K562 (cell line): ENCODE results near the gene NAV2. TPM values are rescaled to one million over a fixed set of nuclear protein-coding genes. Genes with fewer than 3 reads are reported as not detected.

ENCODE experiments used
- ATAC-seq: fragments of 200-7000 bp; cut with Tn5 transposase; 3 replicates; pipeline ENCODE4 v1.9.1; 2020; ENCODE audit warnings: moderate library complexity
- BruUV-seq: library from RNA; stranded (reverse); fragments of 400-500 nt; replicated peaks from 2 replicates; lab custom pipeline; 2021; lab: Mats Ljungman, UMichigan
- CTCF ChIA-PET: fragments of 300-600 bp; formaldehyde crosslinking; extraction: SDS; loops from one replicate; lab custom pipeline; 2021; ENCODE audit warnings: low intra/inter-chr PET ratio; lab: Yijun Ruan, JAX
- POLR2A ChIA-PET: fragments of 300-600, 350-650 bp; sonication (Branson Sonifier 250); formaldehyde crosslinking; extraction: SDS; loops from one replicate; lab custom pipeline; 2021; ENCODE audit warnings: antibody characterized with exemption, inconsistent platforms; lab: Yijun Ruan, JAX
- DNase-seq, 4 experiments: peaks; one replicate each; pipeline versions ENCODE4 v3.0.0 to v3.0.0-alpha.2; 2011 to 2018; ENCODE audit warnings: low spot score in 3 of 4, mixed read lengths in 3 of 4; ENCODE audit errors: extremely low read depth in 1 of 4
- FAIRE-seq: peaks from 2 replicates; lab custom pipeline; 2011; peaks lifted over from hg19 to GRCh38; lab: Jason Lieb, UNC
- H2AFZ ChIP-seq: 2 replicates; pipeline ENCODE4 v1.6.0; 2011; ENCODE audit warnings: low read depth, low read length, control low read depth, inconsistent platforms
- H3K27ac ChIP-seq: fragments of 200-600 bp; 3 replicates; pipeline ENCODE4 v1.8.0; 2011; ENCODE audit warnings: low read depth, mild to moderate bottlenecking, control low read depth, inconsistent platforms, low read length, moderate library complexity, mixed read lengths; ENCODE audit errors: extremely low read depth
- H3K27me3 ChIP-seq, 2 experiments: fragments of 300-600 bp in 1 of 2; 2 replicates in 1 of 2; 3 replicates in 1 of 2; pipeline versions ENCODE4 v1.6.0 to v1.8.0; 2011; ENCODE audit warnings: inconsistent platforms in 2 of 2, low read length in 2 of 2, mild to moderate bottlenecking in 1 of 2, mixed read lengths in 1 of 2, moderate library complexity in 1 of 2; ENCODE audit not compliant: control insufficient read depth in 2 of 2, insufficient read depth in 2 of 2
- H3K36me3 ChIP-seq: fragments of 300-600 bp; 3 replicates; pipeline ENCODE4 v1.8.0; 2011; ENCODE audit warnings: mild to moderate bottlenecking, low read length, inconsistent platforms; ENCODE audit not compliant: control insufficient read depth, insufficient read depth
- H3K4me1 ChIP-seq, 2 experiments: fragments of 200-600 bp in 1 of 2; replicated peaks in 1 of 2; 2 replicates in 1 of 2; 3 replicates in 1 of 2; pipeline versions ENCODE4 v1.5.1 to v1.8.0; 2011; ENCODE audit warnings: inconsistent platforms in 2 of 2, low read length in 2 of 2, mild to moderate bottlenecking in 1 of 2, mixed read lengths in 1 of 2, moderate library complexity in 1 of 2; ENCODE audit not compliant: control insufficient read depth in 2 of 2, insufficient read depth in 2 of 2
- H3K4me2 ChIP-seq: 2 replicates; pipeline ENCODE4 v1.6.1; 2011; ENCODE audit warnings: low read length, control low read depth, inconsistent platforms, mixed read lengths; ENCODE audit not compliant: insufficient read depth
- H3K4me3 ChIP-seq: fragments of 200-600 bp; sonication (generic), shearing (Covaris generic); 2 replicates; pipeline ENCODE4 v1.5.1; 2016; ENCODE audit warnings: control low read depth, inconsistent platforms
- H3K79me2 ChIP-seq: fragments of 200-600 bp; 3 replicates; pipeline ENCODE4 v1.8.0; 2011; ENCODE audit warnings: low read length, inconsistent platforms; ENCODE audit not compliant: control insufficient read depth, insufficient read depth
- H3K9ac ChIP-seq, 2 experiments: 2 replicates each; pipeline versions ENCODE4 v1.6.0 to v1.6.1; 2011; ENCODE audit warnings: low read depth in 2 of 2, low read length in 2 of 2, control low read depth in 1 of 2, inconsistent platforms in 1 of 2, mild to moderate bottlenecking in 1 of 2, mixed read lengths in 1 of 2; ENCODE audit not compliant: insufficient read depth in 1 of 2
- H3K9me1 ChIP-seq: one replicate; pipeline ENCODE4 v1.6.0; 2011; ENCODE audit warnings: inconsistent platforms, mild to moderate bottlenecking, low read length, moderate library complexity; ENCODE audit not compliant: control insufficient read depth, insufficient read depth
- H3K9me3 ChIP-seq: replicated peaks from 2 replicates; pipeline ENCODE4 v1.5.1; 2011; ENCODE audit warnings: low read depth, low read length, inconsistent platforms; ENCODE audit not compliant: control insufficient read depth, insufficient read depth
- H4K20me1 ChIP-seq: replicated peaks from 2 replicates; pipeline ENCODE4 v1.6.1; 2011; ENCODE audit warnings: low read length, inconsistent platforms, mixed read lengths; ENCODE audit not compliant: control insufficient read depth, insufficient read depth
- ARNT ChIP-seq, 2 experiments: fragments of 450-650 bp; IDR thresholded peaks; 2 replicates each; pipeline ENCODE4 v1.6.1; 2016; ENCODE audit warnings: mild to moderate bottlenecking in 1 of 2
- BRF1 ChIP-seq: IDR thresholded peaks from 3 replicates; pipeline ENCODE4 v1.6.1; 2011; ENCODE audit warnings: borderline replicate concordance, mild to moderate bottlenecking; ENCODE audit not compliant: insufficient read length; ENCODE audit errors: extremely low read depth
- CBX3 ChIP-seq, 2 experiments: IDR thresholded peaks; 1 replicate in 1 of 2; 2 replicates in 1 of 2; pipeline ENCODE4 v1.6.1; 2012; ENCODE audit warnings: inconsistent platforms in 2 of 2, low read length in 2 of 2, borderline replicate concordance in 1 of 2, control low read depth in 1 of 2
- CBX5 ChIP-seq: IDR thresholded peaks from 2 replicates; pipeline ENCODE4 v1.6.1; 2014; ENCODE audit warnings: low read depth, borderline replicate concordance
- HMGN3 ChIP-seq: IDR thresholded peaks from 2 replicates; pipeline ENCODE4 v1.6.1; 2011; ENCODE audit warnings: borderline replicate concordance, low read depth, mild to moderate bottlenecking, mixed read lengths, low read length; ENCODE audit not compliant: insufficient read length; ENCODE audit errors: extremely low read depth
- KAT7 ChIP-seq: sonication (generic); formaldehyde crosslinking; IDR thresholded peaks from 2 replicates; pipeline ENCODE4 v1.8.0; 2022; ENCODE audit warnings: missing genetic modification reagents, mild to moderate bottlenecking, borderline replicate concordance
- LARP7 ChIP-seq: fragments of 450-650 bp; IDR thresholded peaks from 2 replicates; pipeline ENCODE4 v1.6.1; 2016
- MAFK ChIP-seq: IDR thresholded peaks from 2 replicates; pipeline ENCODE4 v1.6.1; 2011; ENCODE audit warnings: low read length, improper control_type of control experiment
- PTTG1 ChIP-seq: fragments of 450-650 bp; IDR thresholded peaks from 2 replicates; pipeline ENCODE4 v1.6.1; 2016; ENCODE audit warnings: low read depth, mild to moderate bottlenecking, missing genetic modification characterization, missing compliant biosample characterization
- STAG1 ChIP-seq: sonication (generic); formaldehyde crosslinking; IDR thresholded peaks from 2 replicates; pipeline ENCODE4 v1.5.0; 2020; ENCODE audit warnings: missing genetic modification reagents, borderline replicate concordance
- TCF3 ChIP-seq: sonication (generic); formaldehyde crosslinking; IDR thresholded peaks from 2 replicates; pipeline ENCODE4 v1.4.0; 2020; ENCODE audit warnings: mild to moderate bottlenecking, missing genetic modification reagents
- ZNF79 ChIP-seq: fragments of 250-450 bp; sonication (Bioruptor Pico); IDR thresholded peaks from 2 replicates; pipeline ENCODE4 v1.4.0; 2020; ENCODE audit warnings: low read depth, mild to moderate bottlenecking, moderate library complexity
- whole genome bisulfite sequencing: fragments of 100-300 bp; shearing (Covaris generic); methylation state at CpG from one replicate; pipeline ENCODE4 v1.1.6; 2016; ENCODE audit warnings: low coverage, mixed read lengths; ENCODE audit not compliant: insufficient coverage; ENCODE audit errors: missing lambda C conversion rate; 5-methylcytosine and 5-hydroxymethylcytosine counted together
- in situ Hi-C: fragments of 300-500 bp; cut with MboI; formaldehyde crosslinking; loops from 4 replicates; pipeline ENCODE4 v1.15.0; 2018; ENCODE audit warnings: inconsistent platforms, mixed read lengths
- intact Hi-C: fragments of 100-400 bp; cut with micrococcal nuclease; formaldehyde crosslinking; loops from 2 replicates; pipeline ENCODE4 v1.14.2; 2022
- polyA plus RNA-seq, 8 experiments: library from polyadenylated mRNA; depleted of rRNA in 4 of 8; stranded (reverse) in 5 of 8; unstranded in 3 of 8; fragments of >200 nt; fragmentation: Nextera tagmentation in 2 of 8; fragmentation: Illumina TruSeq in 1 of 8; extraction: Ambion mirVana in 2 of 8; extraction: Trizol in 1 of 8; gene quantifications; 2 replicates each; pipeline versions ENCODE4 v1.2.1 to v1.2.3, GENCODE V29; 2011 to 2014; ENCODE audit warnings: inconsistent platforms in 1 of 8, missing spikeins in 1 of 8
- total RNA-seq, 7 experiments: library from RNA; depleted of rRNA in 6 of 7; stranded (reverse); fragments of >200 nt in 6 of 7; fragmentation: Illumina TruSeq in 2 of 7; extraction: Trizol in 2 of 7; gene quantifications; 2 replicates each; pipeline versions ENCODE4 v1.2.1 to v1.2.3, GENCODE V29; 2011 to 2021; ENCODE audit warnings: low replicate concordance in 1 of 7
- TF ChIP-seq, protein P1 (sequence below): fragments of 250-450 bp; sonication (Bioruptor Pico); IDR thresholded peaks from 2 replicates; pipeline ENCODE4 v1.8.0; 2021; ENCODE audit warnings: borderline replicate concordance, mild to moderate bottlenecking, moderate library complexity; ENCODE audit not compliant: poor library complexity, severe bottlenecking
- TF ChIP-seq, protein P2 (sequence below): sonication (generic); formaldehyde crosslinking; IDR thresholded peaks from 2 replicates; pipeline ENCODE4 v1.8.1; 2023; ENCODE audit warnings: mild to moderate bottlenecking, missing genetic modification reagents

The NAV2 gene
- total and polyA plus RNA-seq, 9 of the 15 experiments (the other 6 are each of a cell fraction or from before 2014, with no cell fraction given) = 0.03 to 0.35 (median 0.05) TPM

DNA sequence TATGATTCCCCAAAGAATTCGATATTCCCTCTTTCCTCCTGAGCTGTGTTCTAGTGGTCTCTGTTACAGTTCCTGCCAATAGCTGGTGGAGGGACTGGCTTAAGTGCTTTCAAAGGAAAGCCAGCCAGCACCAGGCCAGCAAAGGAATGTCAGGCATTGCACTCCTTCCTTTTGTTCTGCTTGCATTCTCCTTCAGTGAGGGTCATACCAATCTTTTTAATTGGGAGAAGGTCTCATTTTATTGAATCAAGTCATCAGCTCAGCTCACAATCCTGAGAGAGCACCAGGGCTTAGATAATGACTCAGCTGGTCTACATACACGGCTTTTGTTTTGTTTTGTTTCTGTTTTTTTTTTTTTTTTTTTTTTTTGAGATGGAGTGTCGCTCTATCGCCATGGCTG is 222.9 kb downstream of the NAV2 start:
- ATAC-seq = no peak
- Histone ChIP-seq H3K27ac (no peak overlapping the region), H4K20me1 (peaks cover 5% of the 10 kb centered on the region; the same call in 1 of the 2 replicates), H3K36me3 (no peaks in the 10 kb centered on the region), H3K79me2 (no peaks in the 10 kb centered on the region), H3K4me3 (no peak overlapping the region), H3K27me3 (peaks cover 21 to 48% of the 10 kb centered on the region in 2 experiments), H3K9ac (no peak overlapping the region), H2AFZ (no peak overlapping the region), H3K4me1 (no peaks in the 10 kb centered on the region; a peak in 1 of 5 replicates), H3K9me1 (no peaks in the 10 kb centered on the region), H3K4me2 (no peak overlapping the region), H3K9me3 (no peaks in the 10 kb centered on the region)
- in situ Hi-C loops = loop anchor here (10.0 to 25.0 kb wide), 2 partner anchors 399 to 677 kb away; no protein-coding TSS in a partner anchor
- ChIA-PET POLR2A (interaction anchor here (1.4 kb wide), 1 partner anchor 199 kb away, joined by 3 read pairs; no protein-coding TSS in a partner anchor), CTCF (no interaction called here)
- TF ChIP-seq STAG1 (CRISPR knock-in tag) (no peak), PTTG1 (tag) (no peak), HMGN3 (no peak), BRF1 (no peak), CBX3 (IDR thresholded peaks at IDR 0.05; ENCODE audit: borderline replicate concordance in 1 of 2, low read length in 2 of 2) (no peak), TCF3 (CRISPR knock-in tag) (no peak), CBX5 (no peak), MAFK (no peak), KAT7 (CRISPR knock-in tag) (no peak), ARNT (IDR thresholded peaks at IDR 0.05) (no peak), LARP7 (no peak), ZNF79 (CRISPR knock-in tag) (no peak)
- TF ChIP-seq, protein P1, sequence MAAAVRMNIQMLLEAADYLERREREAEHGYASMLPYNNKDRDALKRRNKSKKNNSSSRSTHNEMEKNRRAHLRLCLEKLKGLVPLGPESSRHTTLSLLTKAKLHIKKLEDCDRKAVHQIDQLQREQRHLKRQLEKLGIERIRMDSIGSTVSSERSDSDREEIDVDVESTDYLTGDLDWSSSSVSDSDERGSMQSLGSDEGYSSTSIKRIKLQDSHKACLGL (CRISPR knock-in tag) = no peak
- TF ChIP-seq, protein P2, sequence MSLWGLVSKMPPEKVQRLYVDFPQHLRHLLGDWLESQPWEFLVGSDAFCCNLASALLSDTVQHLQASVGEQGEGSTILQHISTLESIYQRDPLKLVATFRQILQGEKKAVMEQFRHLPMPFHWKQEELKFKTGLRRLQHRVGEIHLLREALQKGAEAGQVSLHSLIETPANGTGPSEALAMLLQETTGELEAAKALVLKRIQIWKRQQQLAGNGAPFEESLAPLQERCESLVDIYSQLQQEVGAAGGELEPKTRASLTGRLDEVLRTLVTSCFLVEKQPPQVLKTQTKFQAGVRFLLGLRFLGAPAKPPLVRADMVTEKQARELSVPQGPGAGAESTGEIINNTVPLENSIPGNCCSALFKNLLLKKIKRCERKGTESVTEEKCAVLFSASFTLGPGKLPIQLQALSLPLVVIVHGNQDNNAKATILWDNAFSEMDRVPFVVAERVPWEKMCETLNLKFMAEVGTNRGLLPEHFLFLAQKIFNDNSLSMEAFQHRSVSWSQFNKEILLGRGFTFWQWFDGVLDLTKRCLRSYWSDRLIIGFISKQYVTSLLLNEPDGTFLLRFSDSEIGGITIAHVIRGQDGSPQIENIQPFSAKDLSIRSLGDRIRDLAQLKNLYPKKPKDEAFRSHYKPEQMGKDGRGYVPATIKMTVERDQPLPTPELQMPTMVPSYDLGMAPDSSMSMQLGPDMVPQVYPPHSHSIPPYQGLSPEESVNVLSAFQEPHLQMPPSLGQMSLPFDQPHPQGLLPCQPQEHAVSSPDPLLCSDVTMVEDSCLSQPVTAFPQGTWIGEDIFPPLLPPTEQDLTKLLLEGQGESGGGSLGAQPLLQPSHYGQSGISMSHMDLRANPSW (CRISPR knock-in tag) = no peak
- intact Hi-C loops = loop anchor here (5.0 kb wide), 2 partner anchors 402 to 422 kb away; no protein-coding TSS in a partner anchor
- 0% methylated on average over 4 of the region's 4 CpGs for WGBS
- no peak for FAIRE-seq
- DNase-seq = no peak
- no TSS peak for BruUV-seq
